MM.1S (cell line): ENCODE results near the gene LRRC43.

Experiments used
- CTCF ChIP-seq: fragments of 300-600 bp; sonication (generic); IDR thresholded peaks from 2 replicates; pipeline ENCODE4 v1.5.1; 2016; ENCODE audit warnings: antibody characterized with exemption, low read length, mixed read lengths
- EZH2 ChIP-seq: fragments of 300-600 bp; sonication (generic); optimal IDR thresholded peaks from 2 replicates; pipeline ENCODE3; 2017; ENCODE audit warnings: low read depth, mild to moderate bottlenecking, antibody characterized with exemption, low read length, mixed read lengths
- EZH2phosphoT487 ChIP-seq: fragments of 300-600 bp; sonication (generic); IDR thresholded peaks from 2 replicates; pipeline ENCODE4 v1.6.1; 2018; ENCODE audit warnings: antibody characterized with exemption, low read length

GRCh38 chr12:122135437-122136031 lies 47.4 kb upstream of the LRRC43 start:
- no peak for TF ChIP-seq CTCF
- TF ChIP-seq EZH2 = no peak
- TF ChIP-seq EZH2phosphoT487 = no peak
